SK-N-SH treated with all-trans-retinoic acid at 6 μM for 48 hours (cell line): Measurements from ENCODE around the gene LIN7A.

Experiments
- ATAC-seq: fragments of 200-7000 bp; cut with Tn5 transposase; 3 replicates; pipeline ENCODE4 v1.9.1; 2020; ENCODE audit warnings: mild to moderate bottlenecking, moderate library complexity
- ARNTL ChIP-seq: fragments of 450-650 bp; formaldehyde crosslinking; IDR thresholded peaks from 2 replicates; pipeline ENCODE4 v1.5.0; 2020; ENCODE audit warnings: low read depth, mild to moderate bottlenecking, moderate library complexity, borderline replicate concordance
- BACH2 ChIP-seq: fragments of 250-450 bp; sonication (Bioruptor Pico); IDR thresholded peaks from 2 replicates; pipeline ENCODE4 v1.9.0; 2021; ENCODE audit warnings: mild to moderate bottlenecking, borderline replicate concordance
- ISL1 ChIP-seq: fragments of 250-450 bp; sonication (Bioruptor Pico); IDR thresholded peaks from 2 replicates; pipeline ENCODE4 v2.1.2; 2022; ENCODE audit warnings: mild to moderate bottlenecking, moderate library complexity
- PATZ1 ChIP-seq: fragments of 250-450 bp; sonication (Bioruptor Pico); IDR thresholded peaks from 2 replicates; pipeline ENCODE4 v1.8.0; 2020; ENCODE audit warnings: mild to moderate bottlenecking, moderate library complexity, borderline replicate concordance
- POU6F1 ChIP-seq: fragments of 250-450 bp; sonication (Bioruptor Pico); IDR thresholded peaks from 2 replicates; pipeline ENCODE4 v1.8.0; 2021; ENCODE audit warnings: low read depth, mild to moderate bottlenecking, moderate library complexity, borderline replicate concordance
- TOX ChIP-seq: fragments of 250-450 bp; sonication (Bioruptor Pico); IDR thresholded peaks from 2 replicates; pipeline ENCODE4 v1.8.0; 2021; ENCODE audit warnings: mild to moderate bottlenecking, moderate library complexity, borderline replicate concordance
- TSHZ2 ChIP-seq: fragments of 250-450 bp; sonication (Bioruptor Pico); IDR thresholded peaks from 2 replicates; pipeline ENCODE4 v1.5.0; 2020; ENCODE audit warnings: mild to moderate bottlenecking, moderate library complexity
- ZFP3 ChIP-seq: fragments of 250-450 bp; sonication (Bioruptor Pico); IDR thresholded peaks from 2 replicates; pipeline ENCODE4 v1.5.0; 2020; ENCODE audit warnings: mild to moderate bottlenecking, moderate library complexity
- ZNF70 ChIP-seq: fragments of 450-650 bp; formaldehyde crosslinking; IDR thresholded peaks from 2 replicates; pipeline ENCODE4 v1.5.0; 2020; ENCODE audit warnings: mild to moderate bottlenecking, moderate library complexity

LIN7A gene

GRCh38 chr12:80745851-80746505 lies 191.8 kb downstream of the LIN7A start:
- TF ChIP-seq PATZ1 (CRISPR knock-in tag) (no peak), ZNF70 (CRISPR knock-in tag) (no peak), ISL1 (CRISPR knock-in tag) (no peak), TSHZ2 (no peak), POU6F1 (CRISPR knock-in tag) (no peak), BACH2 (no peak), TOX (CRISPR knock-in tag) (no peak), ARNTL (CRISPR knock-in tag) (no peak), ZFP3 (no peak)
- ATAC-seq, result no peak
